ENCODE measurements around the gene PSMD6. TPM values are rescaled to one million over a fixed set of nuclear protein-coding genes. Genes with fewer than 3 reads are reported as not detected.

Gene PSMD6
- 77.8 TPM for total RNA-seq
- long read RNA-seq, transcript PSMD6-201 (8 exons, 1,430 nt), result major isoform, 138 of 157 reads
- long read RNA-seq, transcript PSMD6-210 (9 exons, 1,495 nt), result minor isoform, 9 of 157 reads
- long read RNA-seq, partial matches to known transcripts, result 3 of 157 reads
- long read RNA-seq, other reads (novel, unspliced or antisense), result 6 of 157 reads

- DNase-seq, result peak; percentile 93
- intact Hi-C loops (cut with DNase I), result no loop called here
- ATAC-seq (ENCODE audit: poor library complexity), result peak; percentile 99
Observed at GRCh38 chr3:64023187-64023860, at the start of gene PSMD6. Gene PSMD6, minus strand, starts transcription at chr3:64023494. Its CDS starts 75 bp downstream, at chr3:64023419.

GRCh38 chr3:64072126-64072525 is 48.8 kb upstream of the PSMD6 start:
- peak; percentile 40 for ATAC-seq (ENCODE audit: poor library complexity)
- intact Hi-C loops (cut with DNase I), result no loop called here
- no peak for DNase-seq

GRCh38 chr3:64070704-64071103 is 47.4 kb upstream of the PSMD6 start:
- ATAC-seq (ENCODE audit: poor library complexity) (no peak), DNase-seq (no peak)
- intact Hi-C loops (cut with DNase I), result no loop called here

- no peak for DNase-seq
- intact Hi-C loops (cut with DNase I), result no loop called here
- peak; percentile 77 for ATAC-seq (ENCODE audit: poor library complexity)
Observed at GRCh38 chr3:64067506-64068346, 44.4 kb upstream of the PSMD6 start.

- intact Hi-C loops (cut with DNase I), result no loop called here
- ATAC-seq (ENCODE audit: poor library complexity), result no peak
- no peak for DNase-seq
Observed at GRCh38 chr3:64064804-64065203, 41.5 kb upstream of the PSMD6 start.

GRCh38 chr3:64063983-64064438 is 40.7 kb upstream of the PSMD6 start:
- no peak for ATAC-seq (ENCODE audit: poor library complexity)
- intact Hi-C loops (cut with DNase I), result no loop called here
- no peak for DNase-seq

GRCh38 chr3:64063207-64063982 is 40.1 kb upstream of the PSMD6 start:
- ATAC-seq (ENCODE audit: poor library complexity) (no peak), DNase-seq (no peak)
- intact Hi-C loops (cut with DNase I), result no loop called here

GRCh38 chr3:64061628-64062027 is 38.3 kb upstream of the PSMD6 start:
- intact Hi-C loops (cut with DNase I), result no loop called here
- DNase-seq, result no peak
- no peak for ATAC-seq (ENCODE audit: poor library complexity)

GRCh38 chr3:64059484-64060175 is 36.3 kb upstream of the PSMD6 start:
- no peak for ATAC-seq (ENCODE audit: poor library complexity)

GRCh38 chr3:64058566-64058965 is 35.3 kb upstream of the PSMD6 start:
- ATAC-seq (ENCODE audit: poor library complexity), result no peak
- intact Hi-C loops (cut with DNase I), result no loop called here
- DNase-seq, result no peak

More at GRCh38 chr3:64059484-64060175, 36.3 kb upstream of the PSMD6 start:
- DNase-seq, result no peak
- intact Hi-C loops (cut with DNase I), result no loop called here

GRCh38 chr3:64057231-64057630 is 33.9 kb upstream of the PSMD6 start:
- no peak for DNase-seq
- no peak for ATAC-seq (ENCODE audit: poor library complexity)
- intact Hi-C loops (cut with DNase I), result no loop called here

GRCh38 chr3:64056606-64057180 is 33.4 kb upstream of the PSMD6 start:
- ATAC-seq (ENCODE audit: poor library complexity), result no peak
- intact Hi-C loops (cut with DNase I), result no loop called here
- no peak for DNase-seq

GRCh38 chr3:64055076-64055475 is 31.8 kb upstream of the PSMD6 start:
- DNase-seq (no peak), ATAC-seq (ENCODE audit: poor library complexity) (no peak)
- intact Hi-C loops (cut with DNase I), result no loop called here

GRCh38 chr3:64054488-64054887 is 31.2 kb upstream of the PSMD6 start:
- intact Hi-C loops (cut with DNase I), result no loop called here
- ATAC-seq (ENCODE audit: poor library complexity) (no peak), DNase-seq (no peak)

GRCh38 chr3:64053581-64053980 is 30.3 kb upstream of the PSMD6 start:
- ATAC-seq (ENCODE audit: poor library complexity), result no peak
- no peak for DNase-seq
- intact Hi-C loops (cut with DNase I), result no loop called here

GRCh38 chr3:64053117-64053516 is 29.8 kb upstream of the PSMD6 start:
- no peak for DNase-seq
- intact Hi-C loops (cut with DNase I), result no loop called here
- ATAC-seq (ENCODE audit: poor library complexity), result no peak

GRCh38 chr3:64049832-64050231 is 26.5 kb upstream of the PSMD6 start:
- ATAC-seq (ENCODE audit: poor library complexity) (no peak), DNase-seq (no peak)
- intact Hi-C loops (cut with DNase I), result no loop called here

- no peak for ATAC-seq (ENCODE audit: poor library complexity)
- intact Hi-C loops (cut with DNase I), result no loop called here
- DNase-seq, result no peak
Observed at GRCh38 chr3:64049136-64049535, 25.8 kb upstream of the PSMD6 start.

Measured in Right ventricle myocardium superior (tissue), 1 donor.